Measurements from ENCODE around the gene CX3CR1.

CX3CR1 gene

DNA sequence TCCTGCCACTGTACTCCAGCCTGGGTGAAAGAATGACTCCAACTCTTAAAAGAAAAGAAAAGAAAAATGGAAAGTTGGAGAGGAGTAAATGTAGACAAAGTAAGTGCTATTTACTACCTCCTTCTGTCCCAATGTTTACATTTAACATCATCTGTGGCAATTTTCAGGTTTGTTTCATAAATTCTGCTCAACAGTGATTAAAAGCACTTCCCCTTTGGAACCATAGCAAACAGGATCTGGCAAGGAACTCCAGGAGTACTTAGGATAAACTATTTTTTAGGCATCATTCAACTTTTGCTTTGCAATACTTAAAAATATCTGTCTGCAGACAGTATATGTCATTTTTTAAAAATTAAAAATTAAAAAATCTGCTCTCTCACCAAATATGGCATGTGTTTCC, 5.5 kb upstream of the CX3CR1 start:
- in situ Hi-C loops (cut with HindIII; ENCODE audit: low sequenced_read_pairs) = no loop called here
- H3K4me3 ChIP-seq (ENCODE audit: low read depth, low read length) = no peak overlapping the region
- TF ChIP-seq, protein P1, sequence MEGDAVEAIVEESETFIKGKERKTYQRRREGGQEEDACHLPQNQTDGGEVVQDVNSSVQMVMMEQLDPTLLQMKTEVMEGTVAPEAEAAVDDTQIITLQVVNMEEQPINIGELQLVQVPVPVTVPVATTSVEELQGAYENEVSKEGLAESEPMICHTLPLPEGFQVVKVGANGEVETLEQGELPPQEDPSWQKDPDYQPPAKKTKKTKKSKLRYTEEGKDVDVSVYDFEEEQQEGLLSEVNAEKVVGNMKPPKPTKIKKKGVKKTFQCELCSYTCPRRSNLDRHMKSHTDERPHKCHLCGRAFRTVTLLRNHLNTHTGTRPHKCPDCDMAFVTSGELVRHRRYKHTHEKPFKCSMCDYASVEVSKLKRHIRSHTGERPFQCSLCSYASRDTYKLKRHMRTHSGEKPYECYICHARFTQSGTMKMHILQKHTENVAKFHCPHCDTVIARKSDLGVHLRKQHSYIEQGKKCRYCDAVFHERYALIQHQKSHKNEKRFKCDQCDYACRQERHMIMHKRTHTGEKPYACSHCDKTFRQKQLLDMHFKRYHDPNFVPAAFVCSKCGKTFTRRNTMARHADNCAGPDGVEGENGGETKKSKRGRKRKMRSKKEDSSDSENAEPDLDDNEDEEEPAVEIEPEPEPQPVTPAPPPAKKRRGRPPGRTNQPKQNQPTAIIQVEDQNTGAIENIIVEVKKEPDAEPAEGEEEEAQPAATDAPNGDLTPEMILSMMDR (IDR thresholded peaks at IDR 0.05; ENCODE audit: low read depth, low read length, missing control alignments) = no peak
- DNase-seq (ENCODE audit: low read depth) = no peak

DNA sequence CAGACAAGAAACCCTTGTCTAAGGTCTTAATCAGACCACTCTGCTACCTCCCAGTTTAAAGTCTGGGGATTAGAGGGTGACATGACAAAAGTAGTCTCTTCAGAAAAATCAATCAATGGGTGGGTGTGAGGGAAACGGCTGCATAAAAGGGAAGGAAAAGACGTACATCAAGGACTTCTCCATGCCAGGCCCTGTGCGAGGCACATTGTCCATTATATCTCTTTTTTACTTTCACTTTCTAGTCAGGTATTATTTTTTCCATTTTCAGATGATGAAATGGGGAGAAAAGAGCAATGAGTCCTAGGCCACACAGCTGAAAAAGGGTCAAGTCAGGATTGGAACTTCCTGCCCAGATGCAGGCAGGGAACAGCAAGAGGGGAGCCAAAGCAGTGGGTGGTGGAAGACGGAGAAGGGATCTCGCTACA, 4.6 kb upstream of the CX3CR1 start:
- H3K4me3 ChIP-seq (ENCODE audit: low read depth, low read length) = no peak overlapping the region
- in situ Hi-C loops (cut with HindIII; ENCODE audit: low sequenced_read_pairs) = no loop called here
- TF ChIP-seq, protein P1 (IDR thresholded peaks at IDR 0.05; ENCODE audit: low read depth, low read length, missing control alignments) = no peak
- DNase-seq (ENCODE audit: low read depth) = no peak

DNA sequence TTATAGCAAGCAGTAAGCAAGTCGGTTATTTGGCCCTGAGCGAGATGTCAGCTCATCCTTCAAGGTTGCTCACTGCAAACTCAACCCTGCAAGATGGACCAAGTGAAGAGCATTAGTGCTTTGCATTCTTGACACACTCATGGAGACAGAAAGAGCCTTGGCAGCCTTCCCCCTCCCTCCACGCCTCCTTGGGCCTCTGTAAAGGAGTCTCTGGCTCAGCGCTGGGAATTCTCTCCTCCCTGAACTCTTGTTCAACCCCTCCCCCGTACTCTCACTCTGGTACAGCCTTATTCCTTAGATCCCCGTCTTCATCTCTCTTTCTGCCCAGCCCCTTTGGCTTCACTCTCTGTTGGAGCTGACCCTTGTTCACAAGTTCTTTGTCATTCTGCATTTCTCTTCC, 2.2 kb upstream of the CX3CR1 start:
- TF ChIP-seq, protein P1 (IDR thresholded peaks at IDR 0.05; ENCODE audit: low read depth, low read length, missing control alignments) = no peak
- no peak overlapping the region for H3K4me3 ChIP-seq (ENCODE audit: low read depth, low read length)
- no peak for DNase-seq (ENCODE audit: low read depth)
- in situ Hi-C loops (cut with HindIII; ENCODE audit: low sequenced_read_pairs) = no loop called here

DNA sequence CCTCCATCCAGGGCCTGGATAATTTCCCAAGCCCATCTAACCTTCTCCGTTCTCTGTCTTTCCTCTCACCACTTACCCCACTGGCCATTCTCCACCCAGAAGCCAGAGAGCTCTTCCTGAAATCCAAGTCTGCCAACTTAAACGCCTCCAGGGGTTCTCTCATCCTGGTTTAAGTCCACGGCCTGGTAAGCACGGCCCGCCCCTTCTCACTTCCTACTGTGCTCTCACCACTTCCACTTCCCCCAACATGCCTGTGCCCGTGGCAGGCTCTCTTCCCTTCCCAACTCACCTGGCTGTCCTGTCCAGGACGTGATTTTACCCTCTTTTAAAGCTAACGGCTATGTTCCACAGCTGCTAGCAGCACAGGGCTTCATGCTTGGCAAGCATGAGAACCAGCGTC, 1.7 kb upstream of the CX3CR1 start:
- no peak overlapping the region for H3K4me3 ChIP-seq (ENCODE audit: low read depth, low read length)
- in situ Hi-C loops (cut with HindIII; ENCODE audit: low sequenced_read_pairs) = no loop called here
- TF ChIP-seq, protein P1 (IDR thresholded peaks at IDR 0.05; ENCODE audit: low read depth, low read length, missing control alignments) = no peak
- DNase-seq (ENCODE audit: low read depth) = no peak

DNA sequence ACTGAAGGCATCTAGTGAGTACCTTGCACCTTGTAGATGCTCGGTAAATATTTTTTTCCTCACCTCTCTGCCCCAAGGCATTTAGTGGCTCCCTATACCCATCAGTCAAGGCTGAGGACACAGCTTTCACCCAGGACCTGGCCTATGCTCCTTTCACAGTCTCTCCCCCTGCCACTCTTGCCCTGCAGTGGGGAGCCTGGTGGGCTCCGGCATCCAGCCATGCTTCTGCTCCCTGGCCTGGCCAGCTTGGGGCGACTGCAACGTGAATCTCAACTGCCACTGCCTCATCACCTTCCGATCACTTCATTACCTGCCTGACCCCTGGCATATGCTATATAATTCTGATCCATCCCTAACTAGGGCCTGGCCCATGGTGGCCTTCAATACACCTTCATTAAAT, 735 bp upstream of the CX3CR1 start:
- no peak overlapping the region for H3K4me3 ChIP-seq (ENCODE audit: low read depth, low read length)
- TF ChIP-seq, protein P1 (IDR thresholded peaks at IDR 0.05; ENCODE audit: low read depth, low read length, missing control alignments) = no peak
- no peak for DNase-seq (ENCODE audit: low read depth)
- in situ Hi-C loops (cut with HindIII; ENCODE audit: low sequenced_read_pairs) = no loop called here

DNA sequence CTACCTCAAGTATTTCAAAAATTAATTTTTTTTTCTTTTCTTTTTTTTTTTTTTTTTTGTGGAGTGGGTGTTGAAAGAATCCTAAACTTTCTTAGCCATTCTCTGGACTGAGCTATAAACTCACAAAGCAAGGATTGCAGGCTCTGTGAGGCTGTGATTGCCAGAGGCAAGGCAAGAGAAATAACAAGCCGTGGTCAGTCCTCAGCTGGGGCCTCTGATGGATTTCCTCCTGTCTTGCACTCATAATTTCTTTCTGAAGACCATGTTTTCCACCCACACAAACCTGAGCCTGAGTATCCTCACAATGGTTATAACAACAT, 1.3 kb downstream of the CX3CR1 start:
- H3K4me3 ChIP-seq (ENCODE audit: low read depth, low read length) = no peak overlapping the region
- DNase-seq (ENCODE audit: low read depth) = no peak
- in situ Hi-C loops (cut with HindIII; ENCODE audit: low sequenced_read_pairs) = no loop called here
- TF ChIP-seq, protein P1 (IDR thresholded peaks at IDR 0.05; ENCODE audit: low read depth, low read length, missing control alignments) = no peak

Measured in astrocyte of the cerebellum (primary cell).